ENCODE measurements around the gene RPRML. TPM values are rescaled to one million over a fixed set of nuclear protein-coding genes. Genes with fewer than 3 reads are reported as not detected.

The RPRML gene
- total RNA-seq, 1 donor from 2014 or later: 4.5 TPM

DNA sequence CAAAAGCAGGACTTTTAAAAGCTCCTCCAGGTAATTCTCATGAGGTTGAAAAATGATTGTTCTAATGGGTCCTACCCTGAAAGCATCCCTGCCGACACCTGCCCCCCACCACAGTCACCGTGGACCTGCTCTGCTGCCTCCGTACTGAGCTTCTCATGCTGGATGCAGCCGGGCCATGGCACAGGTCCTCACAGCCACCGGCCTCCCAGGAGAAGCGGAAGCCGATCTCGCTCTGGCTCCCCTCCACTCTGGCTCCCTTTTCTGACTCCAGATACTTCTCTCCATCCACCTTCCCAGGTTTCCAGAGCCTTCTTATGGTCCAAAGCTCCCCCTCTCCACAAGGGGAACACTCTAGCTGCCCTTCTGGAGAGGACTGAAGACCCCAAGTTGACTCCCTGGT is 10.2 kb downstream of the RPRML start:
- no peak for DNase-seq
- TF ChIP-seq, protein P1, sequence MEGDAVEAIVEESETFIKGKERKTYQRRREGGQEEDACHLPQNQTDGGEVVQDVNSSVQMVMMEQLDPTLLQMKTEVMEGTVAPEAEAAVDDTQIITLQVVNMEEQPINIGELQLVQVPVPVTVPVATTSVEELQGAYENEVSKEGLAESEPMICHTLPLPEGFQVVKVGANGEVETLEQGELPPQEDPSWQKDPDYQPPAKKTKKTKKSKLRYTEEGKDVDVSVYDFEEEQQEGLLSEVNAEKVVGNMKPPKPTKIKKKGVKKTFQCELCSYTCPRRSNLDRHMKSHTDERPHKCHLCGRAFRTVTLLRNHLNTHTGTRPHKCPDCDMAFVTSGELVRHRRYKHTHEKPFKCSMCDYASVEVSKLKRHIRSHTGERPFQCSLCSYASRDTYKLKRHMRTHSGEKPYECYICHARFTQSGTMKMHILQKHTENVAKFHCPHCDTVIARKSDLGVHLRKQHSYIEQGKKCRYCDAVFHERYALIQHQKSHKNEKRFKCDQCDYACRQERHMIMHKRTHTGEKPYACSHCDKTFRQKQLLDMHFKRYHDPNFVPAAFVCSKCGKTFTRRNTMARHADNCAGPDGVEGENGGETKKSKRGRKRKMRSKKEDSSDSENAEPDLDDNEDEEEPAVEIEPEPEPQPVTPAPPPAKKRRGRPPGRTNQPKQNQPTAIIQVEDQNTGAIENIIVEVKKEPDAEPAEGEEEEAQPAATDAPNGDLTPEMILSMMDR (IDR thresholded peaks at IDR 0.05; ENCODE audit: partially characterized antibody, unreplicated experiment): no peak
- no peak overlapping the region for H3K27ac Mint-ChIP-seq (ENCODE audit: unreplicated experiment)
- no peak overlapping the region for H3K4me3 Mint-ChIP-seq (ENCODE audit: unreplicated experiment)
- peaks cover 8% of the 10 kb centered on the region for H3K36me3 Mint-ChIP-seq (ENCODE audit: unreplicated experiment)
- peaks cover 6% of the 10 kb centered on the region for H3K9me3 Mint-ChIP-seq (ENCODE audit: unreplicated experiment)
- H3K27me3 Mint-ChIP-seq (ENCODE audit: unreplicated experiment): peaks cover 6% of the 10 kb centered on the region
- H3K4me1 Mint-ChIP-seq (ENCODE audit: low read depth, unreplicated experiment): peaks cover 13% of the 10 kb centered on the region

DNA sequence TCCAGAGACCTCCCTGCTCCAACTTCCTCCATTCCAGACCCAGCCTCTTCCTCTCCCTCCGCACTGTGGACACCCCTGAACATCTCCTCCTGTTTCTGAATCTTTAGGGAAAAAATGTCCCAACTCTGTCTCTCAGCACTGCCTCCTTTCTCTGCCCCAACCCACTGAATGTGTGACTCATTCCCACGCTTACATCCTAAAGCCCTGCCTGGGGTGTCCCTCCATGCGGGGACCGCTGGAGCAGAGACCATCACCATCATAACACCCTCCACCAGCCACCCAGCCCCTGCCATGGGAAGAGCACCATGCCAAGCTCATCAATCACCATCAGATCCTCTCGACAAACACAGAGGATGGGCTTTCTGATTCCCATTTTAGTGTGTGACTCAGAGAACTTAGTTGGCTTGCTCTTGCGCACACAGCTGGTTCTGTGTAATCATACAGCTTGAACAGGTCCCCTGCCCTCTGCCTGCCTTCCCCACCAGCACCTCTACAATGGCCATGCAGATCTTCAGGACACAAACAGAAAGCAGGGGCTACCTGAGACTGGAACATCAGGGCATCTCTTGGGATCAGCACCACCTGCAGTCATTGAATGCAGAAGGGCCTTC is 10.7 kb downstream of the RPRML start:
- Mint-ChIP-seq H3K9me3 (ENCODE audit: unreplicated experiment) (peaks cover 6% of the 10 kb centered on the region), H3K36me3 (ENCODE audit: unreplicated experiment) (peaks cover 8% of the 10 kb centered on the region), H3K27me3 (ENCODE audit: unreplicated experiment) (peaks cover 6% of the 10 kb centered on the region), H3K4me3 (ENCODE audit: unreplicated experiment) (no peak overlapping the region), H3K27ac (ENCODE audit: unreplicated experiment) (no peak overlapping the region), H3K4me1 (ENCODE audit: low read depth, unreplicated experiment) (peaks cover 10% of the 10 kb centered on the region)
- no peak for DNase-seq
- TF ChIP-seq, protein P1 (IDR thresholded peaks at IDR 0.05; ENCODE audit: partially characterized antibody, unreplicated experiment): no peak

DNA sequence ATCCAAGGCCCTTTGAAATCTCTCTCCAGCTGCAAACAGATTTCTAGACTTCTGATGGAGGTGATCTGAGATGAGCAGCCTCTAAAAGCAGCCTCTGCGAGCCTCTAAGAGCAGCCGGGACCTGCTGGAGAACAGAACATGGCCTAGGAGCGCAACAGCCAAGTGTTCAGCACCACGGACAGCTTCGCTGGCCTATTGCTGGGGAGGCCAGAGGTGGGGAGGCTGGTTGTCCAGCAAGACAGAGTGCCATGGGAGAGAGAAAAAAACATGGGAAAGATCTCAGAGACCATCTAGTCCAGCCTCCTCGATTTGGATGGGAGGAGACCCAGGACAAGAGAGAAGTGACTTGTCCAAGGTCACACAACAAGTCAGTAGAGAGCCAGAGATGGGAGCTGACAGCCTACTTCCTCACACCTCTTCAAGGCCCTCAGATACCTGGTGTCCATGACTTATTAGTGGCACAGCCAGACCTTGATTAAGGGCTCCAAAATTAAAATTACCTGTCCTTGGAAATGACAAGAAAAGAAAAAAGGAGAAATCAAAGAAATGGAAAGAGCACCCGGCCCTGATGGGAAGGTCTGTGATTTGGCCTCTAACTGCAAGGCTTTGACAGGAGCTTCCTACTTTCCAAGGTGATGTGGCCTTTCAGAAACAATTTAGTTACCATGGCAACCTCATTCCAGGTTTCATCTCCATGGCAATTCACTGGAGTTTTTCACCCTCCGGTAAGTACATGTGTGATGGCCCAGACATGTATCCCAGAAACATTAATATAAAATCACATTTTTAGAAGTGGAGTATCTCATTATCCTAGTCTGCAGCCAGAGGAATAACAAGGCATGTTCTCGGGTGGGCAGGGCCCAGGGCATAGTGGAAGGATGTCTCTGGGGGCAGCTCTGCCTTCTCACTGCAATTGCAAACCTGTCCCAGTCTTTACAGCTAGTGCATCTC is 14.5 kb downstream of the RPRML start:
- Mint-ChIP-seq H3K27me3 (ENCODE audit: unreplicated experiment) (peaks cover 3% of the 10 kb centered on the region), H3K4me1 (ENCODE audit: low read depth, unreplicated experiment) (no peaks in the 10 kb centered on the region)
- DNase-seq: no peak

DNA sequence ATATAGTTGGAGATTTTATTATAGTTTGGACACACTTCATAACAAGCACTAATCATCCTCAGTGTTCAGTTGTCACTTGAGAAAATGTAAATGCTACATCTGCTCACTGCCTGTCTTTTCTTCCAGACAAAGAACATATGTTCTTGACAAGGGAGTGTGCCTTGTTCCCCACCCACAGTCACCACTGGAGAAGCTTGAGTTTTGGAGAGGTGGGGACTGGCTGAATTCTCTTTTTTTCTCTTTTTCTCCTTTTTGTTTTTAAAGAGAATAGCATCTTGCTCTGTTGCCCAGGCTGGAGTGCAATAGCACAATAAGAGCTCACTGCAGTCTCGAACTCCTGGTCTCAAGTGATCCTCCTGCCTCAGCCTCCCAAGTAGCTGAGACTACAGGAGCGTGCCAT is 15.5 kb downstream of the RPRML start:
- no peak overlapping the region for H3K4me3 Mint-ChIP-seq (ENCODE audit: unreplicated experiment)
- DNase-seq: no peak
- no peaks in the 10 kb centered on the region for H3K4me1 Mint-ChIP-seq (ENCODE audit: low read depth, unreplicated experiment)
- H3K27ac Mint-ChIP-seq (ENCODE audit: unreplicated experiment): no peak overlapping the region
- TF ChIP-seq, protein P1 (IDR thresholded peaks at IDR 0.05; ENCODE audit: partially characterized antibody, unreplicated experiment): no peak
- H3K36me3 Mint-ChIP-seq (ENCODE audit: unreplicated experiment): peaks cover 12% of the 10 kb centered on the region
- H3K27me3 Mint-ChIP-seq (ENCODE audit: unreplicated experiment): peaks cover 3% of the 10 kb centered on the region
- peaks cover 2% of the 10 kb centered on the region for H3K9me3 Mint-ChIP-seq (ENCODE audit: unreplicated experiment)

More for the DNA sequence above, 14.5 kb downstream of the RPRML start:
- H3K36me3 Mint-ChIP-seq (ENCODE audit: unreplicated experiment): peaks cover 10% of the 10 kb centered on the region
- H3K27ac Mint-ChIP-seq (ENCODE audit: unreplicated experiment): no peak overlapping the region
- TF ChIP-seq, protein P1 (IDR thresholded peaks at IDR 0.05; ENCODE audit: partially characterized antibody, unreplicated experiment): no peak
- H3K9me3 Mint-ChIP-seq (ENCODE audit: unreplicated experiment): peaks cover 2% of the 10 kb centered on the region
- no peak overlapping the region for H3K4me3 Mint-ChIP-seq (ENCODE audit: unreplicated experiment)

DNA sequence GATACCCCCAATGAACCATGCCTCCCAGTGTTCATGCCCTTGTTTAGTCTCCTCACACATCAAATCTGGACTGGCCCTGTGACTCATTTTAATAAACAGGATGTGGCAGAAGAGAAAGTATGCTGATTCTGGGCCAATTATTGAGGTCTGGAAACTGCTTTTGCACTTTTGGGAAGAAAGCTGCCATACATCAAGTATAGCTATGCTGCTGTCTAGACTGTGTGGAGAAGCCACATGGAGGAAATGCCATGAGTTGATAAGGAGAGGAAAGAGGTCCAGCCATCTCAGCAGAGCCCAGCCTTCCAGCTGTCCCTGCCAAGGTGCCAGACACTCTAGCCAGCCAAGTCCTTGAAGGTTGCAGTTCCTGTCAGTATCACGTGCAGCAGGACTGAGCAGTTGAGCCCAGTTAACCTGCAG is 16.7 kb downstream of the RPRML start:
- Mint-ChIP-seq H3K27me3 (ENCODE audit: unreplicated experiment) (peaks cover 3% of the 10 kb centered on the region), H3K4me1 (ENCODE audit: low read depth, unreplicated experiment) (no peaks in the 10 kb centered on the region), H3K36me3 (ENCODE audit: unreplicated experiment) (peaks cover 12% of the 10 kb centered on the region), H3K9me3 (ENCODE audit: unreplicated experiment) (peaks cover 2% of the 10 kb centered on the region), H3K27ac (ENCODE audit: unreplicated experiment) (no peak overlapping the region), H3K4me3 (ENCODE audit: unreplicated experiment) (no peak overlapping the region)
- TF ChIP-seq, protein P1 (IDR thresholded peaks at IDR 0.05; ENCODE audit: partially characterized antibody, unreplicated experiment): no peak
- no peak for DNase-seq

All from glutamatergic neuron (in vitro differentiated cells).